SW 1271 (cell line): Measurements from ENCODE around the gene COL4A3.
"Not testable (repeated sequence)": the region's sequence is repeated elsewhere in the genome, so short reads cannot be mapped to it uniquely, and the experiment has no call there.

Experiments used
- DNase-seq, 2 experiments: peaks; one replicate each; lab custom pipeline; 2025; lab: John Stamatoyannopoulos, UW

COL4A3 gene

GRCh38 chr2:227154986-227155774 is 9.2 kb upstream of the COL4A3 start:
- no peak for DNase-seq

GRCh38 chr2:227160164-227160563 is 4.3 kb upstream of the COL4A3 start:
- no peak for DNase-seq

- no peak for DNase-seq
Measured at GRCh38 chr2:227161947-227162346, 2.5 kb upstream of the COL4A3 start.

GRCh38 chr2:227163485-227163997 is 883 bp upstream of the COL4A3 start:
- no peak for DNase-seq

- DNase-seq = no peak
Measured at GRCh38 chr2:227164763-227165291, 403 bp downstream of the COL4A3 start.

DNA sequence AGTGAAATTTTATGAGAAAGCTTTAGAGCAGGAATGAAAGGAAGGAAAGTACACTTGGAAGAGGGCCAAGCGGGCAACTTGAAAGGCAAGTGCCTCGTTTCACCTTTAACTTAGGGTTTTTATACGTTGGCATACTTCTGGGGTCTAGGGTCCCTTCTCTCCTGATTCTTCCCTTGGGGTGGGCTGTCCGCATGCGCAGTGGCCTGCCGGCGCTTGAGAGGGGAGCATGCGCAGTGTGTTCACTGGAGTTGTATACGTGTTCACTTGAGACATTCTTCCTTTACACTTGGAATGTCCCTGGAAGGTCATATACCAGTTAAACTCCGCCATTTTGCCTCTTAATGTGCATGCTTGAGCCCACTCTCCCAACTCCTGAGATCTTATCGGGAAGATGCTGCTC is 7.4 kb downstream of the COL4A3 start:
- DNase-seq = not testable (repeated sequence)

DNA sequence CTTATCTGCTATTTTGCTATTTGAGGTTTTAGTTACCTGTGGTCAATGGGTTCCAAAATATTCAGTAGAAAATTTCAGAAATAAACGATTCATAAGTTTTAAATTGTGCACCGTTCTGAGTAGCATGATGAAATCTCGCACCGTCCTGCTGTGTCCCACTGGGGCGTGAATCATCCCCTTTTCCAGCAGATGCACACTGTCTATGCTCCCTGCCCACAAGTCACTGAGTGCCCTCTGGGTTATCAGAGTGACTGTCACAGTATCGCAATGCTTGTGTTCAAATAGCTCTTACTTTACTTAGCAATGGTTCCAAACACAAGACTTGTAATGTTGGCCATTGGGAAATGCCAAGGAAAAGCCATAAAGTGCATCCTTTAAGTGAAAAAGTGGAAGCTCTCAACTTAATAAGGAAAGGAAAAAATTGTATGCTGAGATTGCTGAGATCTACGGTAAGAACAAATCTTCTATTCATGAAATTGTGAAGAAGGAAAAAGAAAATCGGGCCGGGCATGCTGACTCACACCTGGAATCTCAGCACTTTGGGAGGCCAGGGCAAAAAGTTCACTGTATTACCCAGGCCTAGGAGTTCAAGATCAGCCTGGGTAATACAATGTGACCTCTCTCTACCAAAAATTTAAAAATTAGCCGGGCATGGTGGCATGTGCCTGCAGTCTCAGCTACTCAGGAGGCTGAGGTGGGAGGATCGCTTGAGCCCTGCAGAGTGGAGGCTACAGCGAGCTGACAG is 13.3 kb downstream of the COL4A3 start:
- DNase-seq = no peak

DNA sequence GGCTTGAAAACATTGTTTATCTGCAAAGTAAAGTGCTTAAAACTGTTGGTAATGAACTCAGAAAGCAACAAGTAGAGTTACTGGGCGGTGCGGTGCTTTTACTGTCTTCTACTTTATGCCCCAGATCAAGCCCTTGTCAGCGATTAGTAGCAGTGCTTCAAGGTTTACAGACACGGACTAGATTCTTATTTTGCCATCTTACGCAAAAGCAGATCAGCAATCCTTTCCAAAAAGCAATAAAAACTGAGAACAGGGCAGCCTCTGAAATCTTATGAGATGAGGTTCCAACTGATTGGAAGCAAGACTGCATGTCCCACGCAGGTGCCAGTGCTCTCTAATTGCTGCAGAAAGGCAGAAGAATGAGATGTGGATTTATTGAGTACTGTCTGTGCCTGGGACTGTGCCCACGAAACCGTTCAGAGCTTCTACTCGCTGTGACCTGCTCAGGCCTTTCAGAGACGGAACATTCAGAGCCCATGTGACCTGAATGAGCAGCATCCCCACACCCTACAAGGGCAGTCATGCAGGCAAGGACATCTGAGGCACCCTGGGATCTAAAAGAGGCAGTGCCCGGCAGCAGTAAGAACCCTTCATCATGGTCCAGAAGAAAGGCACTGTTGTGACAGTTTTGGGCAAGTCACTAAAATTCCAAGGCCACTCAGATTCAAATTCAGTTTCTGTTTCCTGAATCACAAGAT is 15.7 kb downstream of the COL4A3 start:
- no peak for DNase-seq

GRCh38 chr2:227180770-227181169 is 16.3 kb downstream of the COL4A3 start:
- no peak for DNase-seq

DNA sequence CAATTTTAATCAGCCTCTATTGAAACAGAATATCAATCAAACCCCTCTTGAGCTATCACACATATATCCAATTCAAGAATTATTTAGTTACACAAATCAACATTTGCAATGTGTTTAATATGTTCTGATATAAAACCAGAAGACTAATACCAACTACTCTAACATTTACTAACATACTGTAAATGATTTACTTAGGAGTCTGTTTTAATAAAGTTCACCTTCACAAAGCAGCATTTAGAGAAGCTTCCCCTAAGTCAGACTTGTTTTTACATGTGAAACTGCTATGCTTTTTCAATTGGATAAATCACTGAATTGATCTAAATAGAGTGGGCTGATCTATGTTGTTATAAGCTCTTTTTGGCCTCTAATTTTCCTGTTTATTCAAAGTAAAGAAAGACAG is 18.3 kb downstream of the COL4A3 start:
- no peak for DNase-seq

DNA sequence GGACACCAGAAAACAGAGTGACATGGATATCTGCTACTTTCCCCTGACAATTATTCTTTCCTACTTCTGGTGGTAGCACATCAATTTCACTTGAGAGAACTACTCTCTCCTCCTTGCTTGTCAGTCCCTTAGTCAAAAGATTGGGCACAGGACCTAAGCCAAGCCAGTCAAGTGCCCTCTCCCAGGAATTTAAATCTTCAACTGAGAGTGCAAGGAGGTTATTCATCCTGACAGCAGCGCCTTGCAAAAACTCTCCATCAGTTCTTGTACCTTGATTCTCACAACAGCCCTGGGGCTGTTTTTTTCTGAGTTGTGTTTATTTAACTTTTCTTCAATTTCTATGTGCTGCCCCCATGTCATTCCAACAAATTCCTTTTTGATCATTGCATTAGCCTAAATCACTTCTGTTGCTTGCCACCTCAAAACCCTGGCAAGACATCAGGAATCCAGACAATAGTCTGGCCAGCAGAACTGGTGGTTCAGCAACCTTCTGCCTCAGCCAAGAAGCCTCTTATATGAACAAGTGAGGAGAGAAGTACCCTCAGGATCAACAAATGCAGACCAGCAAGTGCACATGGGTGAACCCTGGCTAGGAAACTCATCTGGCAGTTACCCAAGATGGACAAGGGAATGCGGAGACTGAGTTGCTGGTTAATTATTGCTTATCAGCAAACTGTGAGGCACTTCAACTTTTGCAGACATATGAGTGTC is 19.4 kb downstream of the COL4A3 start:
- DNase-seq = no peak

- DNase-seq = no peak
Measured at GRCh38 chr2:227185615-227186232, 21.3 kb downstream of the COL4A3 start.

DNA sequence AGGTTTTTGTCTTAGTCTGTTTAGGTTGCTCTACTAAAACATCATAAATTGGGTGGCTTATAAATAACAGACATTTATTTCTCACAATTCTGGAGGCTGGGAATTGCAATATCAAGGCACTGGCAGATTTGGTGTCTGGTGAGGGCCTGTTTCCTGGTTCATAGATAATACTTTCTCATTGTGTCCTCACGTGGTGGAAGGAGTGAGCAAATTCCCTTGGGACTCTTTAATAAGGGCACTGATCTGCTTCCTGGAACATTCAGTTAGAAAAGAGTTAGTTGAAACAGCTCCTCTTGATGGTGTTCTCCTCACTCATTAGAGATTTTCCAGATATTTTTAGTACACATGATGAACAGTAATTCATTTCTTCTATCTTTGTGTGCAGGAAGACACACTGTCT is 22.3 kb downstream of the COL4A3 start:
- no peak for DNase-seq

GRCh38 chr2:227188292-227188691 is 23.9 kb downstream of the COL4A3 start:
- DNase-seq = no peak

DNA sequence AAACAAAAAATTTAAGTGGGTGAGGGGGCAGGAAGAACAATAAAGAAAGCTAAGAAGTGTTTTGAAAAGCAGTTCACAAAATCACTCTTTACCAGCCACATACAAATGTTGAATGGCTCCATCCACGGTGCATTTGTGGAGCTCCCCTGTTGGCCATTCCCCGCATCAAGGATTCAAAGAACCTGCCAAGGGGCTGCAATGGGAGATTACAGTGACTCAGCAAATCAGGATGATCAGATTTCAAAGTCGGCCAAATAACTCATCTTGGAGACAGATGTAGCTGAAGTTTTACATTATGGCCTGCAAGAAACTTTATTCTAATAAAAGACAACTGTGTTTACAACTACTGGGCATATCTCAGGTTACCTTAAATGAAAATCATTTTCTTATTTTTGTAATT is 26.9 kb downstream of the COL4A3 start:
- DNase-seq = no peak

DNA sequence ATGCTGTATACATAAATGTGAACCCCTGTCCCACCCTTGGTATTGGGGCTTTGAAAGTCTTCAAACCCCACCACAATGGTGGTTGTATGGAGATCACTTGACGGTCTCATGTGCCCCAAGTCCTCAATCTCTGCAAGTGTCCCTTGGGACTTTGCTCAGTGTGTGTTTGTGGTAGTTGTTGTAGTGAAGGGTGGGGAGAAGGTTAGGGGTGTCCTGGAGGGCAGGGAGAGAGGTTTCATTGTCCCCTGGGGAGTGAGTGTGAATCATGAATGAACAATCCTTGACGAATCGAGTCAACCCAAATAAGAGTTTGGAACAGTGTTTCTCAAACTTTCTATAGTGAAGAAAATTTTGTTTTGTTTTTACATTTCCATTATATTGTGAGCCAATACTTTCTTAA is 28.1 kb downstream of the COL4A3 start:
- no peak for DNase-seq

GRCh38 chr2:227194219-227194618 is 29.8 kb downstream of the COL4A3 start:
- DNase-seq = no peak

DNA sequence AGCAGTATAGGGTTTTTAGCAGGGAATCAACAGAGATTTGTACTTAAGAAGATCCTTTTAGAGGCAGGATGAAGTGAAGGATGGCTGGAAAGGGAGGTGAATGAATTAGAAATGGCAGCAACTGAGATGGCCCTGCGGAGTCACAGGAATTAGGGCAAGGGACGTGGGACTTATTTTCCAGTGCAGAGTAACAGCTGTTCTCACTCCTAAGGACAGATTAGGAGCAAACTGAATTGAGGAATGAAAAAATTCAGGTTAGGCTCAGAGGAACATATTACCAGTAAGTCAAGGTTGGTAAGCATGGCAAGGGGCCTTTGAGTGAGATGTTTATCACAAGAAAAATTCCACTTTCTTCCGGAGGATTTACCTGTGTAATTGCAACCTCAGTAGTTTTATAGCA is 34.4 kb downstream of the COL4A3 start:
- DNase-seq = no peak

DNA sequence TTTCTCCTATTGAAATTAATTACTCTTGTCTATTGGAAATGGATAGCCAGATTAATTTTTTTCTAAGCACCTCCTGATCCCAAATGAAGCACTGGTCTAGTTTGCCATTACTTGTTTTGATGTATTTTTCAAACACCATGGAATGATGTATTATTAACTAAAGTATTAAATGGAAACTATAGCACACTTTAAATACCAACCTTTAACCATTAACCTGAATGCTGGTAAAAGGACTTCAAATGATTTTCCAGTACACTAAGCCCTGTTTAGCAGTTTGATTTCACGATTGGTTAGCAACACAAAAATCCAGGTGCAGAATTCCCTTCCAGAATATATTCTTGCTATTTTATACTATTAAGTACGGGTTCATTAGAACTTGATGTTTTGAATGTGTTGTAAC is 37.3 kb downstream of the COL4A3 start:
- DNase-seq = no peak

GRCh38 chr2:227204452-227204851 is 40.0 kb downstream of the COL4A3 start:
- no peak for DNase-seq

GRCh38 chr2:227205701-227206100 is 41.3 kb downstream of the COL4A3 start:
- no peak for DNase-seq
